Naive thymus-derived CD4-positive, alpha-beta T cell (primary cell): Measurements from ENCODE around the gene HSD17B13. TPM values are rescaled to one million over a fixed set of nuclear protein-coding genes. Genes with fewer than 3 reads are reported as not detected.

Experiments used
- microRNA-seq: library from miRNA; unstranded; fragments of <30 nt; microRNA quantifications from one replicate; pipeline ENCODE4 v1.2.0, GENCODE V29; 2022; ENCODE audit warnings: borderline microRNAs expressed
- polyA plus RNA-seq, 2 donors: library from polyadenylated mRNA; unstranded; fragments of 300-500 nt; fragmentation: Illumina TruSeq; gene quantifications; one replicate each; pipeline ENCODE4 v1.2.3, GENCODE V29; 2021
- total RNA-seq, 6 experiments: library from RNA in 5 of 6; stranded (reverse) in 5 of 6; gene quantifications; 1 replicate in 5 of 6; 2 replicates in 1 of 6; pipeline ENCODE4 v1.2.3 and lab custom pipeline; 2021 to 2026

HSD17B13 gene
- total and polyA plus RNA-seq, 7 experiments from 2014 or later, result 0.09 to 0.89 (median 0.36) TPM; not detected in 1

Small RNA genes lying within 50 kb of the gene (microRNA-seq; reads per million reads assigned to microRNA genes)
- gene MIR5705, result not detected

Other genes with a start within 250 kb of the HSD17B13 start
- 10 to 100 TPM; 10.9 to 15.7 (median 11.6) TPM for gene KLHL8, start 102.3 kb downstream of the HSD17B13 start, total RNA-seq
- 10 to 100 TPM in 1 of 2 donors, 1 to 10 TPM in 1; 9.7 to 11.5 TPM for gene KLHL8, start 102.3 kb downstream of the HSD17B13 start, polyA plus RNA-seq
- gene HSD17B11, start 68.3 kb upstream of the HSD17B13 start, total RNA-seq, result 10 to 100 TPM; 34.3 to 74.4 (median 61.0) TPM
- gene HSD17B11, start 68.3 kb upstream of the HSD17B13 start, polyA plus RNA-seq, result 10 to 100 TPM; 75.0 to 76.2 TPM
- gene NUDT9, start 99.7 kb upstream of the HSD17B13 start, total RNA-seq, result 10 to 100 TPM in 4 of 5 experiments, 1 to 10 TPM in 1; 9.7 to 18.1 (median 10.5) TPM
- 10 to 100 TPM; 21.1 to 22.8 TPM for gene NUDT9, start 99.7 kb upstream of the HSD17B13 start, polyA plus RNA-seq
- gene SPARCL1, start 206.5 kb upstream of the HSD17B13 start, total RNA-seq, result not detected
- not detected for gene SPARCL1, start 206.5 kb upstream of the HSD17B13 start, polyA plus RNA-seq